HCT116 (cell line): ENCODE data around the gene PHC1. TPM values are rescaled to one million over a fixed set of nuclear protein-coding genes. Genes with fewer than 3 reads are reported as not detected.

Source experiments
- ATAC-seq: fragments of 200-7000 bp; cut with Tn5 transposase; 2 replicates; pipeline ENCODE4 v1.9.1; 2020; ENCODE audit warnings: mild to moderate bottlenecking, moderate library complexity
- BruUV-seq: library from RNA; stranded (reverse); fragments of 400-500 nt; replicated peaks from 2 replicates; lab custom pipeline; 2021; lab: Mats Ljungman, UMichigan
- CTCF ChIA-PET: fragments of 300-600 bp; sonication (Branson Sonifier 250); formaldehyde crosslinking; loops from one replicate; lab custom pipeline; 2021; ENCODE audit warnings: antibody characterized with exemption; lab: Charles Lee
- POLR2A ChIA-PET: fragments of 300-600, 350-600 bp; sonication (Branson Sonifier 250); formaldehyde crosslinking; loops from one replicate; lab custom pipeline; 2021; ENCODE audit warnings: antibody characterized with exemption; lab: Charles Lee
- RAD21 ChIA-PET, 2 experiments: fragments of 300-600 bp; sonication (Branson Sonifier 250); formaldehyde crosslinking; loops; one replicate each; lab custom pipeline; 2023; ENCODE audit warnings: low total read pairs in 2 of 2; ENCODE audit not compliant: uncharacterized antibody in 2 of 2, unreplicated experiment in 2 of 2, low non-redundant PET in 1 of 2; lab: Charles Lee
- DNase-seq: peaks from one replicate; pipeline ENCODE4 v3.0.0-alpha.2; 2010; ENCODE audit warnings: low read depth, low spot score
- H2AFZ ChIP-seq: fragments of 200-600 bp; shearing (Covaris generic), sonication (generic); 2 replicates; pipeline ENCODE4 v1.6.1; 2017; ENCODE audit warnings: low read depth, mixed run types, mixed read lengths, antibody characterized with exemption, low read length; ENCODE audit not compliant: poor library complexity, severe bottlenecking
- H3K27ac ChIP-seq: 2 replicates; pipeline ENCODE4 v1.5.1; 2012; ENCODE audit warnings: low read depth, low read length
- H3K27me3 ChIP-seq: fragments of 200-600 bp; sonication (generic); 2 replicates; pipeline ENCODE4 v1.6.1; 2016; ENCODE audit warnings: mixed run types, low read length, mixed read lengths; ENCODE audit not compliant: insufficient read depth
- H3K36me3 ChIP-seq, 2 experiments: fragments of 200-500 bp in 1 of 2; fragments of 200-600 bp in 1 of 2; sonication (Bioruptor generic) in 1 of 2; sonication (generic) in 1 of 2; 2 replicates each; pipeline versions ENCODE4 v1.5.1 to v1.6.1; 2014 to 2016; ENCODE audit warnings: low read length in 2 of 2, inconsistent platforms in 1 of 2, mixed read lengths in 1 of 2, mixed run types in 1 of 2; ENCODE audit not compliant: insufficient read depth in 2 of 2, control insufficient read depth in 1 of 2
- H3K4me1 ChIP-seq, 2 experiments: fragments of 200-600 bp in 1 of 2; sonication (generic) in 1 of 2; 2 replicates each; pipeline versions ENCODE4 v1.5.1 to v1.6.1; 2012 to 2017; ENCODE audit warnings: low read length in 2 of 2, inconsistent platforms in 1 of 2, mild to moderate bottlenecking in 1 of 2, mixed read lengths in 1 of 2, mixed run types in 1 of 2, moderate library complexity in 1 of 2; ENCODE audit not compliant: insufficient read depth in 2 of 2, control insufficient read depth in 1 of 2
- H3K4me2 ChIP-seq: fragments of 200-600 bp; sonication (generic); 2 replicates; pipeline ENCODE4 v1.6.1; 2017; ENCODE audit warnings: mixed run types, low read length, mixed read lengths
- H3K4me3 ChIP-seq, 2 experiments: fragments of 200-600 bp in 1 of 2; sonication (generic) in 1 of 2; replicated peaks in 1 of 2; 2 replicates each; pipeline ENCODE4 v1.5.1; 2011 to 2016; ENCODE audit warnings: low read length in 2 of 2, control low read depth in 1 of 2, low read depth in 1 of 2, mild to moderate bottlenecking in 1 of 2, mixed read lengths in 1 of 2, mixed run types in 1 of 2
- H3K79me2 ChIP-seq: fragments of 200-600 bp; sonication (generic); 2 replicates; pipeline ENCODE4 v1.6.1; 2017; ENCODE audit warnings: mild to moderate bottlenecking, mixed run types, low read length, moderate library complexity, mixed read lengths; ENCODE audit not compliant: insufficient read depth
- H3K9ac ChIP-seq: fragments of 200-600 bp; sonication (generic); 2 replicates; pipeline ENCODE4 v1.6.1; 2016; ENCODE audit warnings: low read length, mixed read lengths
- H3K9me2 ChIP-seq: fragments of 200-600 bp; sonication (generic), shearing (Covaris generic); 2 replicates; pipeline ENCODE4 v1.6.1; 2017; ENCODE audit warnings: mixed run types, mild to moderate bottlenecking, moderate library complexity; ENCODE audit not compliant: insufficient read depth
- H3K9me3 ChIP-seq, 2 experiments: fragments of 200-500 bp in 1 of 2; fragments of 200-600 bp in 1 of 2; sonication (Bioruptor generic) in 1 of 2; sonication (generic) in 1 of 2; 2 replicates each; pipeline ENCODE4 v1.6.1; 2014 to 2017; ENCODE audit warnings: low read length in 2 of 2, mixed read lengths in 2 of 2, inconsistent platforms in 1 of 2, low read depth in 1 of 2, mild to moderate bottlenecking in 1 of 2, mixed run types in 1 of 2, moderate library complexity in 1 of 2; ENCODE audit not compliant: control insufficient read depth in 1 of 2, insufficient read depth in 1 of 2
- H4K20me1 ChIP-seq: fragments of 200-600 bp; sonication (generic), shearing (Covaris generic); 2 replicates; pipeline ENCODE4 v1.6.1; 2017; ENCODE audit warnings: mixed run types, mild to moderate bottlenecking, moderate library complexity; ENCODE audit not compliant: insufficient read depth
- ATF3 ChIP-seq: IDR thresholded peaks from 2 replicates; pipeline ENCODE4 v1.6.1; 2012
- CBX3 ChIP-seq: IDR thresholded peaks from 2 replicates; pipeline ENCODE4 v1.6.1; 2012; ENCODE audit warnings: low read depth
- CEBPB ChIP-seq: IDR thresholded peaks from 2 replicates; pipeline ENCODE4 v1.6.1; 2012; ENCODE audit warnings: low read depth
- EZH2phosphoT487 ChIP-seq: fragments of 200-600 bp; IDR thresholded peaks from 2 replicates; pipeline ENCODE4 v1.6.1; 2018; ENCODE audit warnings: antibody characterized with exemption, borderline replicate concordance
- POLR2A ChIP-seq: IDR thresholded peaks from 2 replicates; pipeline ENCODE4 v1.7.0; 2011; ENCODE audit warnings: borderline replicate concordance; ENCODE audit not compliant: insufficient read depth, insufficient read length; ENCODE audit errors: extremely low read depth
- POLR2AphosphoS5 ChIP-seq: IDR thresholded peaks from 2 replicates; pipeline ENCODE4 v1.6.1; 2011; ENCODE audit warnings: mild to moderate bottlenecking, low read depth, low read length, moderate library complexity
- SRF ChIP-seq: IDR thresholded peaks from 2 replicates; pipeline ENCODE4 v1.6.1; 2012; ENCODE audit warnings: low read depth
- ZBTB33 ChIP-seq: IDR thresholded peaks from 2 replicates; pipeline ENCODE4 v1.6.1; 2011; ENCODE audit warnings: mild to moderate bottlenecking, low read length, moderate library complexity; ENCODE audit not compliant: insufficient replicate concordance; ENCODE audit errors: extremely low read depth
- ZFX ChIP-seq: fragments of 450-650 bp; IDR thresholded peaks from 2 replicates; pipeline ENCODE4 v1.6.1; 2017
- ZNF274 ChIP-seq: fragments of 200-500 bp; sonication (Bioruptor generic); IDR thresholded peaks from 2 replicates; pipeline ENCODE4 v1.6.1; 2014; ENCODE audit warnings: mild to moderate bottlenecking, low read depth, low read length, inconsistent platforms
- intact Hi-C: fragments of 100-400 bp; cut with micrococcal nuclease; formaldehyde crosslinking; loops from 2 replicates; pipeline ENCODE4 v1.10.0; 2022
- total RNA-seq: library from RNA; stranded (reverse); gene quantifications from one replicate; pipeline ENCODE4 v1.2.1, GENCODE V29; 2021; ENCODE audit not compliant: unreplicated experiment

Gene PHC1
- total RNA-seq, 1 experiment from 2014 or later, result 22.8 TPM

- H3K9me3 ChIP-seq, result no peaks in the 10 kb centered on the region
- H3K4me2 ChIP-seq, result no peak overlapping the region
- H2AFZ ChIP-seq, result no peak overlapping the region
- H3K9me2 ChIP-seq, result no peaks in the 10 kb centered on the region
- RAD21 ChIA-PET, result no interaction called here
- POLR2A ChIA-PET, result no interaction called here
- CTCF ChIA-PET, result no interaction called here
- H3K27me3 ChIP-seq, result no peaks in the 10 kb centered on the region
- no peak overlapping the region for H3K27ac ChIP-seq
- no peak overlapping the region for H3K4me3 ChIP-seq
- BruUV-seq, result no TSS peak
- intact Hi-C loops, result no loop called here
- ATAC-seq (no peak), DNase-seq (no peak)
- H3K4me1 ChIP-seq, result no peaks in the 10 kb centered on the region
- no peak for TF ChIP-seq ZFX
- TF ChIP-seq POLR2AphosphoS5, result no peak
- no peak for TF ChIP-seq ZNF274
- TF ChIP-seq EZH2phosphoT487, result no peak
- no peak for TF ChIP-seq SRF
- no peak for TF ChIP-seq POLR2A
- TF ChIP-seq ATF3, result no peak
- TF ChIP-seq CEBPB, result no peak
- TF ChIP-seq CBX3, result no peak
- TF ChIP-seq ZBTB33, result no peak
- no peaks in the 10 kb centered on the region for H4K20me1 ChIP-seq
- no peak overlapping the region for H3K9ac ChIP-seq
- no peaks in the 10 kb centered on the region for H3K36me3 ChIP-seq
- H3K79me2 ChIP-seq, result no peaks in the 10 kb centered on the region
Measured at GRCh38 chr12:8985213-8985754, 71.0 kb downstream of the PHC1 start.
